Frontal cortex (tissue), 4 donors: Measurements from ENCODE around the gene APBB1. TPM values are rescaled to one million over a fixed set of nuclear protein-coding genes. Genes with fewer than 3 reads are reported as not detected.

Experiments used
- DNase-seq, 2 donors: peaks; one replicate each; pipeline ENCODE4 v3.0.0; 2012; ENCODE audit warnings: low spot score in 2 of 2
- FAIRE-seq: peaks from 2 replicates; lab custom pipeline; 2012; peaks lifted over from hg19 to GRCh38; lab: Jason Lieb, UNC
- total RNA-seq: library from RNA; depleted of rRNA; stranded (reverse); fragments of >200 nt; gene quantifications from one replicate; pipeline ENCODE4 v1.2.3, GENCODE V29; 2014
- donor health status: control.
- donor health status: control.
- donor health status: control.

Gene APBB1
- total RNA-seq, 1 donor from 2014 or later = 293 TPM

DNA sequence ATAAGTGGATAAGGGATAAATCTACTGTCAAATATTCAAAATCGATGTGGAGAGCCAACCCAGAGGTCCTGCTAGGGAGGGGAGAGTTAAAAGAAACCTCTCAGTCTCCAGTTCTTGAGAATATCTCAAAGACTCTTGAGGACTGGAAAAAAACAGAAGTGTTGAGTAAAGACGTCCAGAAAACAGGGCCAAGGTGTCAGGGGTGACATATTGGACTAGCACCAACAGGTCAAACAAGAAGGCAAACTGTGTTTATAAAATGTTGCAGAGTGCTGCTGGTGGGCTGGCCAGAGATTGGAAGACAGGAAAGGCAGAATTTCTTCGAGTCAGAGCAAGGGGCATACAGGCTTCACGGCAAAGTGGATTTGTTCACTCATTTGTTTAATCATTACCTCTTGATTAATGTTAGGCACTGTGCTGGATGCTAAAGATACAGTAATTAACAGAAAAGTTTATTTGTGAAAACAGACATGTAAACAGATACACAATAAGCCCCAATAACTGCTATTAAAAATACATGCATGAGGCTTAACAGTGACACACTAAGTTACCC lies 62.3 kb downstream of the APBB1 start:
- no peak for DNase-seq

GRCh38 chr11:6354651-6355485 lies 64.0 kb downstream of the APBB1 start:
- no peak for FAIRE-seq

More for the DNA sequence above, 62.3 kb downstream of the APBB1 start:
- FAIRE-seq = no peak

DNA sequence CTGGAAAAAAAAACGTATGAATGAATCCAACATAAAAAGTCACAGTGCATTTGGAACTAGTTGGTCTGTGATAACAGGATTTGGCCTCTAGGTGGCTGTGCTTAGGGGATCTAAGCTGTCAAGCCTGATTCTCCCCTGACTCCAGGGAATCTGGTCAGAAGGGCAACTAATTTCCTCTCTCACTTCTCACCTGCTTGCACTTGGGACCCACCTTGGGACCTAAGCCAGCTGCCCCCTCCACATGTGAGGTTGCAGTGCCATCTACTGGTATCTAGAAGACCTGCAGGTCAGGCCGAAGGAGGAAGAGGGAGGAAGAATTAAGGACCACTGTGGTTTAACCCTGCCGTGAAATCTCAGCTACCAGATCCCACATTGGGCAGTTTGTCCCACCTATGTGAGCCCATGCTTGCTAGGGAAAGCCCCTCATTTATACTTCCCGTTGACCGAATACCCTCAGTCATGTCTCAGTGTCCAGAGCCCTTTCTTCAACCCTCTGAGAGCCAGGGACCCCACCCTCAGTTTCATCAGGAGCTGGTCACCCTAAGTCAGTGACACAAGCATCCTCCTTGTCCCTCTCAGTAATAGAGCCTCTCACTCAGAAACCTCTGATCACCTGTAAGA lies 65.4 kb downstream of the APBB1 start:
- DNase-seq (peak; percentile 12 to 40), FAIRE-seq (no peak)

More at GRCh38 chr11:6354651-6355485, 64.0 kb downstream of the APBB1 start:
- no peak for DNase-seq

DNA sequence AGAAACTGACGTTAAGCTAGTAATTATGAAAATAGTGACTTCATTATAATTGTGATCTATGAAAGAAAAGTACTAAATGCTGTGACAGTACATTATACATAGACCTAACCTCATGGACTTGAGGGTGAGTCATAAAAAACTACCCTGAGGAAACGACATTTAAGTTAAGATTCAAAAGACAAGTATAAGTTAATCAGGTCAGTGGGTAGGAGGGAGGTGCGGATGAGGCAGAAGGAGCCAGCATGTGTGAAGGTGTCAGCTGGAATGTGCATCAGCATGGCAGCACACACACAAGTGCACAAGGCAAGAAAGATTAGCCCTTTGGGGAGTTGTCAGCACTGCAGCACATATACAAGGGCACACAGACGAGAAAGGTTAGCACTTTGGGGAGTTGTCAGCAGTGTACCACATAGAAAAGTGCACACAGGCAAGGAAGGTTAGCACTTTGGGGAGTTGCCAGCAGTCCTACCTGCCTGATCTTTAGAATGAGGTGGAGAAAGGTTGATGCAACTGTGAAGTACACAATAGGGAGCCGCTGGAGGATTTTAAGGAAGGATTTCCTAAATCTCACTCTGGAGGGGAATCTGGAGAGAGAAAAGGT lies 67.0 kb downstream of the APBB1 start:
- FAIRE-seq (no peak), DNase-seq (no peak)

GRCh38 chr11:6350486-6350885 lies 68.4 kb downstream of the APBB1 start:
- DNase-seq (no peak), FAIRE-seq (no peak)

DNA sequence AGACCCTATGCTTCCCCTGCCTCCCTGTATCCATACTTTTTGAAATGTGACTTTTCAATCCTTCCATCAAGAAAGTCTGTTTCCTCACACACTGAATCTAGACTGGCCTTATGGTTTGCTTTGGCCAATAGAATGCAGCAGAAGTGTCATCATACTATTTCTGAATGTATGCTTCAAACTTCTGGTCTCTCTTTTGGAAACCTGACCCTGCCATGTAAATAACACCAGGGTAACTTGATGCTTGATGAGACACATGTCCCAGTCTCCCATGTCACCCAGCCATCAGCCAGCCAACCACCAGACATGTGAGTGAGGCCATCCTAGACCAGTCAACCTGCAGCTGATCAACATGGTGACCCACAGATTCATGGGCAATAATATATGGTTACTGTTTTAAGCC lies 68.9 kb downstream of the APBB1 start:
- DNase-seq (no peak), FAIRE-seq (no peak)

GRCh38 chr11:6345366-6345765 lies 73.5 kb downstream of the APBB1 start:
- DNase-seq (no peak), FAIRE-seq (no peak)

Other genes starting within 250 kb of the APBB1 start
- gene OR52B2, start 248.8 kb downstream of the APBB1 start, total RNA-seq = not detected
- gene OR52W1, start 219.9 kb downstream of the APBB1 start, total RNA-seq = not detected
- not detected for gene C11orf42, start 213.5 kb downstream of the APBB1 start, total RNA-seq
- 19.6 TPM for gene FHIP1B, start 184.5 kb downstream of the APBB1 start, total RNA-seq
- 0.41 TPM for gene CNGA4, start 180.0 kb downstream of the APBB1 start, total RNA-seq
- 5.7 TPM for gene CCKBR, start 159.3 kb downstream of the APBB1 start, total RNA-seq
- 7.3 TPM for gene CAVIN3, start 98.6 kb downstream of the APBB1 start, total RNA-seq
- 10.2 TPM for gene SMPD1, start 28.6 kb downstream of the APBB1 start, total RNA-seq
- gene HPX, start 21.9 kb upstream of the APBB1 start, total RNA-seq = 0.82 TPM
- 40.4 TPM for gene TRIM3, start 54.8 kb upstream of the APBB1 start, total RNA-seq
- gene ARFIP2, start 62.2 kb upstream of the APBB1 start, total RNA-seq = 25.3 TPM
- gene TIMM10B, start 62.4 kb upstream of the APBB1 start, total RNA-seq = 21.2 TPM
- 2.4 TPM for gene DNHD1, start 78.2 kb upstream of the APBB1 start, total RNA-seq
- gene RRP8, start 184.5 kb upstream of the APBB1 start, total RNA-seq = 11.4 TPM
- gene ILK, start 184.7 kb upstream of the APBB1 start, total RNA-seq = 48.1 TPM
- gene TAF10, start 193.1 kb upstream of the APBB1 start, total RNA-seq = 10.2 TPM
- gene TPP1, start 200.3 kb upstream of the APBB1 start, total RNA-seq = 3.3 TPM
- 38.3 TPM for gene DCHS1, start 236.7 kb upstream of the APBB1 start, total RNA-seq